ENCODE results near the gene XRCC5.

Gene XRCC5

DNA sequence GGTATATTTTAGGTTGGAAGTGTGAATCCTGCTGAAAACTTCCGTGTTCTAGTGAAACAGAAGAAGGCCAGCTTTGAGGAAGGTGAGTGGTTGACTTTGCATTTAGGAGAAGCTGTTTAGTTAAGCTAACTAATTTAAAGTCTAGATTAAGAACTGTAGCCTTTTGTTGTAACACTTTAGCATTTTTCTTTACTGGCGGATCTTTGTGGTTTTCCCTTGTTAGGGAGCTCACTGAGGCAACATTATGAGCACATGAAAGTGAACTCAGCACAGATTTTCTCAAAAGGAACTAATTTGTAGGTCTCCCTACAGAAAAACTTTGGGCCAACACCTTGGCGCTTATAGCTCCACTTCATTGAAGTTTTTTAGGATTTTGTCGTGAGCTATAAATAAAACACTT lies 52.8 kb downstream of the XRCC5 start:
- DNase-seq = no peak

DNA sequence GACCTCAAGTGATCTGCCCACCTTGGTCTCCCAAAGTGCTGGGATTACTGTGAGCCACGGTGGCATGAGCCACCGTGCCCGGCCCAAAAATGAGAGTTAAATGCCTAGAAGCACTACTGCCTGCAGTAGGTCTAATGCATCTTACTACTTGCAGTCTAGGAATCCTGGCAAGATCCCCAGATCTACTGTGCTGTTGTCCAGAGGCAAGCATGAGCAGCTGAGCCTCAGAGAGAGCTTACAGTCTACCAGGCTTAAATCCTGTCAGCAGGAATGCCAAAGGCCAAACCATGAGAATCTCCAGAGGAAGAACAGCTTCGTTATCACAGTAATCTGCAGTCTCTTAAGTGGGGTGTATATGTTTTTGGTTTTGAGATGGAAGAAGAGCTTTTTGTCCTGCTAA lies 54.4 kb downstream of the XRCC5 start:
- DNase-seq = no peak

DNA sequence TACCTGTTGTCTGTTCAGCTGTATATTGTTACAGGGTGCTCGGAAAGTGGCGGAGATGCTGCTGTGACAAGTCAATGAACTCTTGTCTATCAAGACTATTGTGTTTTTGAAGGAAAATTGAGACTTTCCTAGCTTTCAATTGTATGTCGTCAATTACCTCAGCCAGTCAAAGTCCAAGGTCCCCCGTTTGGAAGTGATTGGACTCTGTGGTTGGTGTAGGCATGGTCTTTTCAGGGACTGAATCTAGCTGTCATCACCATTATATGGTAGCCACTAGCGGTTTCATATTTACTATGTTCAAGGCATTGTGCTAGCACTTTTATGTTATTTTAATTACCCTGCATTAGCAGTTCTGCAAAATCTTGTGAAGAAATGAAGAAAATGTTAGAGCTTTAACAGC lies 54.9 kb downstream of the XRCC5 start:
- no peak for DNase-seq

DNA sequence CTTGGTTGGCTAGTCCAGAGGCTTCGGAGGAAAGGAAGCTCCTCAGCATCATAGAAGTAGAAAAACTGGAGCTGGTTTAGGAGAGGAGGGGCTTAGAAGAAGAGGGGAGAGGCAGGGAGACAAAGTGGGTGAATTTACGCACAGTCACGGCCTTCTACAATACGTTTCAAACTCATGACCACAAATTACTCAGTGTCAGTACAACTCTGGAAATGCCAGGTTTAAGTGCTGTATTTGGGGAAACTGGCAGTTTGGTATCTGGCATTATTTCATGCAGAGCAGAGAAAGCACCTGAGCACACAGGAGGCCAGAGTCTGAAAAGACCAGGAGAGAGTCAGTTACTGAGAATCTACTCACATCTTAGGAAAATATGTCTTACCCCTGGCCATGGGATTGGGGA lies 55.4 kb downstream of the XRCC5 start:
- DNase-seq = no peak

DNA sequence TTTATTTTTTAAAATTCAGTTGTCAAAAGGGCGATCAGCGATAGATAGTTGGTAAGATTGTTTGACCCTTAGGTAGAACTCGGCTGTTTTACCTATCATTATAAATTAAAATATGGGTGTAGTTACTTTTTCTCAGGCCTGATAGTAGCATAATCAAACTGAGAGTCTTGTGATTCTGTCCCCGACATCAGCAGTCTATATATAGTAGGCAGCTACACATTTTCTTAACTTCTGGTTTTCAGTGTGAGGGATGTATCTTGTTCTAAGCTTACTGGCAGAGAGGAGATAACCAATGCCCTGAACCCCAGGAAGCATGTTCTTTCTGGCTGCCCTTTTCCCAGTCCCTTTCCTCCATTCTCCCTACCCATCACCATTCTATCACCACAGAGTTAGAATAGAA lies 56.6 kb downstream of the XRCC5 start:
- DNase-seq = no peak

DNA sequence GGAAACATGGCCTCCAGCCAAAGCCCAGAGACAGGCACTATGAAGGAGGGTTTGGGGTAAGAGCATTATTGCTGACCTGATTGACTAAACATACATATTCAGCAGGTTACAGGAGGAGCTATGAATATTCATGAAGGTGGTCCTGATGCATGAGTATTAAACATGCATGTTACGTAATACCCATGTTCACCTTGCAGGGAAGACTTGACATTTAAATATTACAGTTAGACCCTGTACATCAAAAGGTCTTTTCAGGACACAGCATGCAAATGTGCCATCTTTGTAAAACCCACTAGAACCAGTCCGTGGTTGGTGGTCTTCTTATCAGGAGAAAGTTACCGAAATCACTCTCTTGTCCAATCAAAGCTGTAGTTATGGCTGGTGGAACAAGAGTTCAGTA lies 59.9 kb downstream of the XRCC5 start:
- DNase-seq = no peak

DNA sequence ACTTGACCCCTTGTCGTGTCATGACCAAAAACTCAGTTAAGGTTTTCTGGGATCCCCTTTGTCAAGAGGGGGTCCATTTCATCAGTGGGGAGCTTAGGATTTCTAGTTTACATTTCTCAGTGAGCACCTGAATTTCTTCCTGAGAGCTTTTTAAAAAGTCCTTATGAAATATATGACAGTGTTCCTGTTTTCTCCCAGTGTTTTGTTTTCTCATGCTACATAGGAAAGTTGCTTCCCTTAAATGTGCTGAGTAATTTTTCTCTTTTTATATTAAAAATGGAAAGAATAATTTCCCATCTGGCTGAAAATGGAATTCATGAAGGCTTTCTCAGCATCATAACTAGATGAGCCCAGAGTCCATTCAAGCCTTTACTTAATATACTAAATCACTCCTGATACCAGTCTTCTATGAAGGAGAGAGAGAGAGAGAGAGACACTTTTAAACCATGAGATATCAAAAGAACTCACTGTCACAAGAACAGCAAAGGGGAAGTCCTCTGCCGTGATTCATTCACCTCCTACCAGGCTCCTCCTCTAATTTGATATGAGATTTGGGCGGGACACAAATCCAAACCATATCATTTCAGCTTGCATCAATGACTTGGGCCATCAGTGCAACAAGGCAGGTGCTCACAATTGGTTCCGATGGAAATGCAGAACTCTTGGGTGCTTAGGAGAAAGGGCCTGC lies 61.1 kb downstream of the XRCC5 start:
- DNase-seq = no peak

DNA sequence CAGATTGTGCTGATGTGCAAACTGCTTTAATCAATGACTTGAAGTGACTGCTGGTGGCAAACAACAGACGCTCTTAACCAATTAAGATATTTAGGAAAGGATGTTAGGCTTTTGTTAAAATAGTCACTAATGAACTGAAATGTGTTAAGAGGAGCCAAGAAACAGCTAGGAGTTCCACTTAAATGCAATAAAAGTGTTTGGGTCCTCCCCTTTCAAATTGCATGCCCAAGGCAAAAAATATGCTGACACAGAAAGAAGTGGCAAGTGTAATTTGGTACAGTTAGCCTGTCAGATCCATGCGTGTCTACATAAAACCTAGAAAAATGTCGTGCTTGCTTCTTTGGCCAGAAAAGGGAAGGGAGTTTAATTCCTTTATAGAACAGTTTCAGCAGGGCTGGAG lies 61.9 kb downstream of the XRCC5 start:
- DNase-seq = no peak

DNA sequence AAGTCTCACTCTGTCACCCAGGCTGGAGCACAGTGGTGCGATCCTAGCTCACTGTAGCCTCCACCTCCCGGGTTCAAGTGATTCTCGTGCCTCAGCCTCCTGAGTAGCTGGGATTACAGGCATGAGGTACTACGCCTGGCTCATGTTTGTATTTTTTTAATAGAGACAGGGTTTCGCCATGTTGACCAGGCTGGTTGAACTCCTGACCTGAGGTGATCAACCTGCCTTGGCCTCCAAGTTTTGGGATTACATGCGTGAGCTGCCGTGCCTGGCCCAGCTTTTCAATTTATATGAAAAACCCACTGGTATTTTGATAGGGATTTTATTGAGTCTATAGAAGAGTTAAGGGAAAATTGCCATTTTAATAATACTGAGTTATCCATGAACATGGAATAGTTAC lies 63.3 kb downstream of the XRCC5 start:
- DNase-seq = no peak

DNA sequence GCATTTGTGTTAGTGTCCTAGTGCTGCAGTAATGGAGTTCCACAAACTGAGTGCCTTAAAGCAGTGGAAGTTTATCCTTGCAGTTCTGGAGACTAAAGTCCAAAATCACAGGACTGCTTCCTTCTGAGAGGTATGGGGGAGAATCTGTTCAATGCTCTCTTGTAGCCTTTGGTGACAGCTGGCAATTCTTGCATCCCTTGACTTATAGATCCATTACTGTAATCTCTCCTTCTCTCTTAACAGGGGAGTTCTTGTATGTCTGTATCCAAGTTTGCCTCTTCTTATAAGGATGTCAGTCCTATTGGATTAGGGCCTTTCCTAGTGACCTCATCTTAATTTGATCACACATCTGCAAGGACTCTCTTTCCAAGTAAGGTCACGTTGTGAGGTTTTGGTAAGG lies 69.9 kb downstream of the XRCC5 start:
- no peak for DNase-seq

DNA sequence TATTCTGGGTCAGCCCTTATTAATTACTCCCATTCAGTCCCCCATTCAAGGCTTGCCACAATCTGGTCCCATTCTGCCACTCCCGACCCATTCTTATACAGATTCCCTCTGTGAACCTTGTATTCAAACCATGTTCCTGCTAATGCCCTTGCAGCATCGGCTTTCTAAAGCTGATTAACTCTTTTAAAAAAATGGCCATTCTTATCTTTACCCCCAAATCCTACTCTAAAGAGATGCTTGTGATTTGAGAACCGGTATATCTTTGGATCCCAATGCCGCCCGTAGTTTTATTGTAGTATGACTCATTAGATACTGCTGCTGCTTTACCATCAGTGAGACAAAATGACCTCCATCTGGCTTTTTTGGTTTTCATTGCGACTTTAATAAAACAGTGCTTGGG lies 72.2 kb downstream of the XRCC5 start:
- DNase-seq = no peak

DNA sequence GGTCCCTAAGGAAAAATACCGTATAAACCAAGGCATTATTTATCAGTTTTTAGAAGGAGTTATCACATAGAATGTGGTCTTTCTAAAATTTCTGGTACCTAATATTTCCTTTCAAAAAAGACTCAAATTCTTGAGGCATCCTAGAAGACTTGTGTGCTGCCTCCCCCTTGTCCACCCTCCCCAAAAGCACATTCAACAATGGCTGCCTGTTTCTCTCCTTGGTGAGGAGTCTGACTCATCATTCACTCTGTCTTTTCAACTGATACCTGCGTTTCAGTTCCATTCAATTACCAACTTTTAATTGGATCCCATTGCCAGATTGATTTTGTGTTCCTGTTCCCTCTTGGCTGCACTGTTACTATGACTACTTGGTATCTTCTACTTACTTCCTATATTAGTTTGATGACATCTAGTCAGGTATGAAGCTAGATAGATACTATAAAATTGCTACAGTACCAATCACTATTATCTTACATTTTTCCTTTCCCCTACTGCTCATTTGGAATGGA lies 72.9 kb downstream of the XRCC5 start:
- no peak for DNase-seq

DNA sequence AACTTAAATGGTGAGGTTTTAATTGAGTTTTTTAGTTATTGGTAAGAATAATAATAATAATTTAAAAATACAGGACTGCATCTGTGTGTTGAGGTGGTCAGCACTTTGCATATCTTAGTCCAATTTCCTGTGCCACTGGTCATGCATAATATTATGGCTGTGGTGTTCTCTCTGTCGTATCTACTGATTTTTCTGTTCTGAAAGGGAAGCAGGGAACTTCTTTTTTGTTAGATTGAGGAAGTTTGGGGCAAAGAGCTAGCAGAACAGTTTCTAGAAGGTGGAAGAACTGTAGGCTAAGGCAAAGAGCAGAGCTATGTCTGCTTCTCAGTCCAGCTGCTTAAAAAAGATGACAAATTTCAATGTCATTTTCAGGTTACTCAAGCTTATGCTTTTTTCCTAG lies 74.3 kb downstream of the XRCC5 start:
- DNase-seq = no peak

DNA sequence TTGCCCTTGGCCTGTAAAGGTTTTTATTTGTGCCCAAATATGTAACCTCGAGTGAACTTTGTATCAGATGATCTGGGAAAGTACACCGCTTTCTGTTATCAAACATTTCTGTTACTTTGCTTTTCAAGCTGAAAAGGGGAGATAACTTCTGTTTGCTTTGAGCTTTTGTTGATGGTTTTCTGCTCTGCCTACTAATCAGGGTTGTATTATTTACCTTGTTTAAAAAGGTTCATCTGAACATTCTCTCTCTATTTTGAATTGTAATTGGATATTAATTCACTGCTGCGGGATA lies 79.4 kb downstream of the XRCC5 start:
- no peak for DNase-seq

DNA sequence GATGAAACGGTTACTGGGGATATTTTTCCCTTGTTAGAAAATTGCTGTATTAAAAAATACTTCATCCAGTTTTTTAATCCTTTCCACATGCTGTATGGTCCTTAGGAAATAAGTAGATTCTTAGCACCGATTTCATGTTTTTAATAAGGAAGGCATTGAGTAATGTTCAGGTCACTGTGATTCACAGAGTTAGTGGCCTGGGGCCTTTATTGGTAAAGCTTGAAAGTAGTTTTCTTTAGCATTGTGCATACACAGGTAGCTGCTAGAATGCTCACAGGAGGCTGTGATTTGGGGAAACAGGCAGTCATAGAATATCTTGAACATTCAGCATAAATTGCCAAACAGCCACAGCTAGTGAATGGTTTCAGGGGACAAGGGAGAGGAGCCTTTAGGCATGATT lies 79.8 kb downstream of the XRCC5 start:
- DNase-seq = no peak

DNA sequence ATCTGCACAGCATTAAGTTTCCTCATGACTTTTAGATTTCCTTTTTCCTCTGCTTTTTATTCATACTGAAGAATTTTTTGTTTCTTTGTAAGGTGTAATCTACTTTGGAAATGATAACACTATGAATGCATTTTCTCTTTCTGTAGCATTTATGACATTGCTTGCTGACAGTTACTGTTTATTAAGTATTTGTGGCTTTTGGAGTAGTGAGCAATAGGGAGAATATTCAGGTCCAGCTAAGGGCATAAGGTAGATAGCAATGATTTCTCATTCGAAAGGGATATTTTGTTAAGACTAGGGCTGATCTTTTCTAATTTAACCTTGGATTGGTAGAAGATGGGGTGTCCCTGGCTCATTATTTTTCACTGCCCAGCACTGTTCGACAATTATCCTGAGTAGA lies 80.3 kb downstream of the XRCC5 start:
- DNase-seq = no peak

DNA sequence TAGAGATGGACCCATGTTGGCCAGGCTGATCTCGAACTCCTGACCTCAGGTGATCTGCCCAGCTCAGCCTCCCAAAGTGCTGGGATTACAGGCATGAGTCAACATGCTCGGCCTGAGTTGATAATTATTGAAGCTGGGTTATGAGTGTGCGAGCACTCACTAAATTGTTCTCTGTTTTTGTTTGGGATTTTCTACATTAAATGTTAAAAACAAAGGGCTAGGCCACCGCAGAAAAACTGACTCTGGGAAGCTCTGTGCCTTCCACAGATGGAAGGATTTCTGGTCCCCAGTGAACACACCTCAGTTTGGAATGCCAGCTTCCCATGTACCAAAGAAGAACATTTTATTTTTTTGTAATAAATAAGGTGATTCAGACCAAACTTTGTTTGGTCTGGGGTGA lies 83.0 kb downstream of the XRCC5 start:
- DNase-seq = no peak

DNA sequence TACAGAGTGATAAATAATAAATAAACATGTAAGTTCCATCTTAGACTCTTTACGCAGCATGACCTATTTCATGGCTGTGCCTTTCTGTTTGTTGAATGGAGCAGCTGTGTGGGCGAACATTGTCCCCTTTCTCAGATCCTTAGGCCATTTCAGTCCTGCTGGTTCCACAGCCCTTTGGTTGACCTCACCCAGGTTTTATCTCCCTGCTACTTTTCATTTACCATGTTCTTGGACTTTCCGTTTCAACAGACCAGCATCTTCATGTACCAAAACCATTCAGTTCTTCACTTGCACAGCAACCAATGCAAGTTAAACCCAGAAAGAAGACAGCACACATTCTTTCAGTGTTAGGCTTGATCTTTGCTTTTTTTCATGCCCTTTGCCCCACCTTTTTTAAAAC lies 83.8 kb downstream of the XRCC5 start:
- DNase-seq = no peak

DNA sequence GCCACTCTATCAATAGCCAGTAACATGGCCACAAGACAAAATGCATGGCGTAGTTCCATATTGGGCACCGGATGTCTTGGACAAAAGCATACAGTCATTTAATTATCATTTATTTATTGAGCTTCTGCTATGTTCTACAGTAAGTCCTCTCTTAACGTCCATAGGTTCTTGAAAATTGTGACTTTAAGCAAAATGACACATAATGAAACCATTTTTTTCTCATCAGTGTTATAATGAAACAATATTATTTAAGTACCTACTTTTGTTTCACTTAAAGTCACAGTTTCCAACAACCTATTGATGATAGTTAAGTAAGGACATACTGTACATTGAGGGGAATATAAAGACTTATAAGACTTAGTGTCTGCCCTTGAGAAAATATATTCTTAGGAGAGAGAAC lies 84.9 kb downstream of the XRCC5 start:
- no peak for DNase-seq

DNA sequence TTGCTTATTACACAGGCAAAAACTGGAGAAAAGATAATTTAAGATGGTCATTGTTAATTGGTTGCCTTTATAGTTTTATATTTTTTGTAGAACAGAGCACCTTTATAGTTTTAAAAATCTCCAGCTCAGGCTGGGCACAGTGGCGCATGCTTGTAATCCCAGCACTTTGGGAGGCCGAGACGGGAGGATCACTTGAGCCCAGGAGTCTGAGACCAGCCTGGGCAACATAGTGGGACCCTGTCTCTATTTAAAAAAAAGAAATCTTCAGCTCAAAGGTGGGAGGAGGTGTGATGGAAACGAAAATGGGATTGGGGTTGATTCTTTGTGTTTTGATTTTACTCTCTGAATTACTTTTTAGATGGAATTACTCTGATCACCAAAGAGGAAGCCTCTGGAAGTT lies 85.4 kb downstream of the XRCC5 start:
- DNase-seq = no peak

DNA sequence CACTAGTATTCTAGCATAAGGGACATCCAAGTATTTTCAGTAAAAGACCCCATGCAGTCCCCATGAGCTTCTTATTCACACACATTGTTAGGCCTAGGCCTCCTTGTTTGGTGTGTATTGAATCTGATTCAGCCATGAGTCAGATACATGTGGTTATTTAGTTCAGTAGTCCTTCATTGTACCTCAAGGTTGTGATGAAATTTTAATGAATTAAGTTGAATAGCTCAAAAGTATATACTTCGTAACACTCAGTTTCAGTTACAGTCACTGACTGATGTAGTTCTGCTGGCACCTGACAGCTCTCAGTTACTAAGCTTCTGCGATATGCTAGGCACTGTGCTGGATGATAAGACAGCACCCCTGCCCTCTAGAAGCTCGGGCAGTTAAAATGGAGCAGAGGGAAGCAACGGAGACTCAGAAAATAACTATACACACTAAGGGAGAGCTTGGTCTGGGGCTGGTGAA lies 86.4 kb downstream of the XRCC5 start:
- no peak for DNase-seq

DNA sequence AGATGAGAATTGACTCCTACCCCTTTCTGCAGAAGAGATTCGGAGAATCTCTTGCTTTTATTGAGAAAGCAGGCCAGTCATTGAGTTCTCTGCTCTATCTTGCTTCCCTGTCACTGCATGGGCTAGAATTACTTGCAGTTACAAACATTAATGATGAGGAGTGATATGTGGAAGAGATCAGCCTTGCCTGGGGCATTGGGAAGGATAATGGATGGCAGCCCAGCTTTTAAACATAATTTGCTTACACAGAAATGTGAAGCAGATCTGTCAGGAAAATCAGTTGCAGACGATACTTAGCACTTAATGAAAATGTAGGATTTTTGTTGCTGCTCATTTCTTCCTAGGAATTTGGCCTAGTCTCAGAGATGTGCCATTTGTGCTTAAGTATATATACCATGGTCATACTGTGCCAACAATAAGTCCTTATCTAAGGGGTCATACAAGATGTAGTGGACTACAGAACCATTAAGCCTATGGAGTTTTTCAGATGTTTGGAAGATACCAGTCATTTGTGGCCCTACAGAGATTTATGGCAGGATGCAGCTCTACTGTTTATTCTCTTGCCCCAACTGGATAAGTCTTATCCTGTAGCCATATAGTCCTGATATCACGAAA lies 92.7 kb downstream of the XRCC5 start:
- DNase-seq = no peak

DNA sequence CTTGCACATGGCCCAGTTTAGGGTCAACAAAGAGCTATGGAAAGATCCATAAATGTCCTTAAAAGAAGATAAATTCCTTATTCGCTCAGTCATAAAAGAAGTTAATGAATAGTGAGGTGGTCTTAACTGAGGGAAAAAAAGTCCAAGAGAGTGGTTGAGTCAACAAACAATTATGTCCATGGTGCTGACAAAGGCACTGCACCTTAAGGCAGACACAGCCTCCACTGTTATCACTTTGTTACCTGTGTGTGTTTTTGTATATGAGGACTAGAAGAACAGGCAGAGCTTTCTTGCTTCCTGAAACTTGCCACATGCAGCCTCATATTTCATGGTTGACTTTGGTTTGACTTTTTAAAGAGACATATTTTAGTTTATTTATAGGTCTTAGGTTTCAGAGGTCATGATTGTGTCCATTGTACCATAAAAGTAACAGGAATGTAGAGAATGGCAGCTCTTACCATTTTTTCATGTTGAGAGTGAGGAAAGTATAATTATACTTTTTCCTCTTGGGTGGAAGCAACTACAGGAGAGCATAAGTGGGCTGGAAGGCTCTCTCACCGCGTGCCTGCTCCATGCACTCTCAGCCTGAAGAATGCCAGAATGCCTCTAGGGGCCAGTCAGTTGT lies 93.6 kb downstream of the XRCC5 start:
- DNase-seq = no peak

DNA sequence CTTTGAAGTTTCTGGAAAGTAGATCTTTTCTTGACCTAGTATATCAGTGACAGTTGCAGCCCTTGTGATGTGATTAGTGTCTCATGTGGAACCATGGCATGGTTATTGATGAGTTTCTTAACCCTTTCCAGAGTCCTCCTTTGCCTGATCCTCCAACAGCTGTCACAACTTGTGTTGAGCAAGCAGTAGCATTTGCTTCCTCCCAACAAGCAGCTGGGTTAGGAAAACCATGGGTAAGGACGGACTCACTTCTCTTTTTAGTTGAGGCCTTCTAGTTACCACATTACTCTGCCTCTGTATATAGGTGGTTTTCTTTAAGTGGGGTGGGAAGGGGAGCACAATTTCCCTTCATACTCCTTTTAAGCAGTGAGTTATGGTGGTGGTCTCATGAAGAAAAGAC lies 96.3 kb downstream of the XRCC5 start:
- DNase-seq = no peak

Data from NCI-H1105 (cell line).